NCI-H2171 treated with DMSO at 0.1 percent for 48 hours (cell line): ENCODE data around the gene NFAT5.
"Not testable (repeated sequence)": the region's sequence is repeated elsewhere in the genome, so short reads cannot be mapped to it uniquely, and the experiment has no call there.

Experiments used
- DNase-seq: peaks from one replicate; lab custom pipeline; 2025; lab: John Stamatoyannopoulos, UW

NFAT5 gene

GRCh38 chr16:69565671-69566239, at the start of gene NFAT5:
NFAT5 (plus strand) TSS chr16:69565966; CDS start chr16:69566302, 336 bp downstream.
- peak; percentile 83 for DNase-seq

GRCh38 chr16:69517914-69518313, 47.9 kb upstream of the NFAT5 start:
- DNase-seq, result not testable (repeated sequence)

- no peak for DNase-seq
Measured at GRCh38 chr16:69520413-69520799, 45.4 kb upstream of the NFAT5 start.

GRCh38 chr16:69520800-69521602, 44.8 kb upstream of the NFAT5 start:
- no peak for DNase-seq

GRCh38 chr16:69522041-69522578, 43.7 kb upstream of the NFAT5 start:
- DNase-seq, result no peak

- peak; percentile 84 for DNase-seq
Measured at GRCh38 chr16:69522732-69523404, 42.9 kb upstream of the NFAT5 start.

- no peak for DNase-seq
Measured at GRCh38 chr16:69523566-69524305, 42.0 kb upstream of the NFAT5 start.

GRCh38 chr16:69526831-69527655, 38.7 kb upstream of the NFAT5 start:
- DNase-seq, result no peak

GRCh38 chr16:69531988-69532387, 33.8 kb upstream of the NFAT5 start:
- no peak for DNase-seq

GRCh38 chr16:69532641-69533455, 32.9 kb upstream of the NFAT5 start:
- peak; percentile 11 for DNase-seq

- no peak for DNase-seq
Measured at GRCh38 chr16:69534720-69535119, 31.0 kb upstream of the NFAT5 start.

- DNase-seq, result no peak
Measured at GRCh38 chr16:69535123-69536050, 30.4 kb upstream of the NFAT5 start.

GRCh38 chr16:69537706-69538080, 28.1 kb upstream of the NFAT5 start:
- no peak for DNase-seq

GRCh38 chr16:69538808-69539207, 27.0 kb upstream of the NFAT5 start:
- no peak for DNase-seq

GRCh38 chr16:69542974-69543373, 22.8 kb upstream of the NFAT5 start:
- no peak for DNase-seq

- DNase-seq, result no peak
Measured at GRCh38 chr16:69544088-69544487, 21.7 kb upstream of the NFAT5 start.

GRCh38 chr16:69546663-69547062, 19.1 kb upstream of the NFAT5 start:
- not testable (repeated sequence) for DNase-seq

- DNase-seq, result no peak
Measured at GRCh38 chr16:69553332-69553731, 12.4 kb upstream of the NFAT5 start.

- DNase-seq, result no peak
Measured at GRCh38 chr16:69554495-69554894, 11.3 kb upstream of the NFAT5 start.
